ENCODE measurements around the gene RAB3GAP1. TPM values are rescaled to one million over a fixed set of nuclear protein-coding genes. Genes with fewer than 3 reads are reported as not detected.
"Not testable (repeated sequence)": the region's sequence is repeated elsewhere in the genome, so short reads cannot be mapped to it uniquely, and the experiment has no call there.

The RAB3GAP1 gene
- total RNA-seq, 1 donor from 2014 or later = 53.0 TPM

DNA sequence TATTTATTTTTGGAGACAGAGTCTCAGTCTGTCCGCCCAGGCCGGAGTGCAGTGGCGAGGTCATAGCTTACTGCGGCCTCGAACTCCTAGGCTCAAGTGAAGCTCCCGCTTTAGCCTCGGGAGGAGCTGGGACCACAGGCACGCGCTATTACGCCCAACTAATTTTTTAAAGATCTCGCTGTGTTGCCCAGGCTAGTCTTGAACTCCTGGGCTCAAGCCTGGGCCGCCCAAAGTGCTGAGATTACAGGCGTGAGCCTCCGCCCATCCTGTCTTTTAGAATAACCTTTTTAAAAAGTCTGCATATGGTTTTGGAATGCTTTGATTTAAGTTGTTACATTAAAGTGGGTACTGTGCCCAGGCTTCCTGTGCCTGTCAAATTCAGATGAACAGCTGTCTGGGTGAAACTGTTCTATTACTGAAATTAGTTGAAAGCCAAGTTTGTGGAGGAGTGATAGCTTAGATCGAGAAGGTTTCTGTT, 944 bp downstream of the RAB3GAP1 start:
- no peak for DNase-seq (ENCODE audit: low read depth, low spot score)

DNA sequence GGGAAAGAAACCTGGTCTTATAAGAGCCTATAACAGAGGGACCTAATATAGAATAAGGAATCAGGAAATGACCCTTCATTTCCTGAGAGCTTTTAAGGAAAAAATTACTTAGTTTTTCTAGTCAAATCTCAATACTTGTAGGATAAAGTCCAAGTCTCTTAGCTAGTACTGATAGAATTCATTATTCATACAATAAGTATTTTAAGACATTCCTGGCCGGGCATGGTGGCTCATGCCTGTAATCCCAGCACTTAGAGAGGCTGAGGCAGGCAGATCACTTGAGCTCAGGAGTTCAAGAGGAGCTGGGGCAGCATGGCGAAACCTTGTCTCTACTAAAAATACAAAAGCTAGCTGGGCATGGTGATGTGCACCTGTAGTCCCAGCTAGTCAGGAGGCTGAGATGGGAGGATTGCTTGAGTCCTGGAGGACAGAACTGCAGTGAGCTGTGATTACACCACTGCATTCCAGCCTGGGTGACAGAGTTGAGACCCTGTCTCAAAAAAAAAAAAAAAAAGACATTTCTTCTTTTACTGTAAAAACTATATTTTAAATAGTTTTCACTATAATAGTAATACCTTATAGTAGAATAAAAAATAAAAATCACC, 3.2 kb downstream of the RAB3GAP1 start:
- peak; percentile 32 for DNase-seq (ENCODE audit: low read depth, low spot score)

DNA sequence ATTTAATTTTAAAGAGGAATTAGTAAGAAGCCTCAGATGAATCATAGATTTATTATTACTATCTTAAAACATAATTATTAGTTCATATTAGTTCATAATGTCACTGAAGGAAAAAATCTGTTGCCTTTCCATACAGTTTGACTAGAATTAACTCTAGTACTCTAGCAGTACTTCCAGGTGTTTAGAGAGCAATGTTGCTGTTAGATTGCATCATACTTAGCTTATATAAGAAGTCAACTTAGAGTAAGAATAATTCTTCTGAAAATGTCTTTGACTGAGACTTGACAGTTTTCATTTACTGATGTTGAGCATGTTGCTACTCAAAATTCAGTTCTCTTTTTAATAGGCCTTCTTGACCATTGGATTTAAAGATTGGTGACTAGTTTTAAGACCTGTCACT, 4.7 kb downstream of the RAB3GAP1 start:
- DNase-seq (ENCODE audit: low read depth, low spot score) = no peak

DNA sequence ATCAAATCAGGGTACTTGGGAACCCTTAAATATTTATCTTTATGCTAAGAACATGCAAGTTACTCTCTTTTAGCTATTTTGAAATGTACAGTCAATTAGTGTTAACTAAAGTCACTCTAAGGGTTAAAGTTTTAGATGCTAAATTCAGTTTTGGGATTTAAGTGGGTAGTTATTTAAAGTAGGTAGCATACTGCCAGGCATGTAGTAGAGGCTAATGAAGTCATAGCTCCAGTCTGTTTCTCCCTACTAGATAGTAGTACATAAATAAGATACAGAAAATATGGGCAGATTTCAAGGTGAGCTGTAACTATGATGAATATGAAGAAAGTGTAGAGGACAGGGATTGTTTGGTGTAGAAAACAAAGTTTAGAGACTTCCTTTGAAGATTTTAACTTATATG, 7.5 kb downstream of the RAB3GAP1 start:
- no peak for DNase-seq (ENCODE audit: low read depth, low spot score)

DNA sequence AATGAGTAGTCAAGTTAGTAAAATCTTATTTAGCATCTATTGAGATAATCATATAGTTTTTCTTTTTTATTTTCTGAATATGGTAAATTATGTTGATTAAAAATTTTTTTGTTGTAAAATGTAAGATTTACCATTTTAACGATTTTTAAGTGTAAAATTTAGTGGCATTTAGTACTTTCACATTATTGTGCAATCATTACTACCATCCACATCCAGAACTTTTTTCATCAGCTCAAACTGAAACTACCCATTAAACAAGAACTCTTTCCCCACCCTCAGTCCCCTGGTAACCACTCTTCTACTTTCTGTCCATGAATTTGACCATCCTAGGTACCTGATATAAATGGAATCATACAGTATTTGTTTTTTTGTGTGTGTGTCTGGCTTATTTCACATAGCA, 11.1 kb downstream of the RAB3GAP1 start:
- no peak for DNase-seq (ENCODE audit: low read depth, low spot score)

DNA sequence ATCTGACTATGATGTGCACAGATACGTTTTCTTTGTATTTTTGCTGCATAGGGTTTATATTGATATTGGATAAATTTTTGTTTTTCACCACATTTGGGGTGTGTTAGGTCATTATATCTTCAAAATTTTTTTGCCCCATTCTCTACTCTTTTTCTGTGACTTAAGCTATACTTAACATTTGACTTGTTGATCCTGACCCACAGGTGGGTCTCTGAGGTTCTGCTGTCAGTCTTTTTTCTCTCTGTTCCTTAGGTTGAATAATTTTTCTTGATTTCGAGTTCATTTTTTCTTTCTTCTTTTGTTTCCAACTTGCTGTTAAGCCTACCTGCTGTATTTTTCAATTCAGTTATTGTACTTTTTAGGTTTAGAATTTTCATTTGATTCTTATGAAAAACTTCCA, 12.1 kb downstream of the RAB3GAP1 start:
- DNase-seq (ENCODE audit: low read depth, low spot score) = no peak

DNA sequence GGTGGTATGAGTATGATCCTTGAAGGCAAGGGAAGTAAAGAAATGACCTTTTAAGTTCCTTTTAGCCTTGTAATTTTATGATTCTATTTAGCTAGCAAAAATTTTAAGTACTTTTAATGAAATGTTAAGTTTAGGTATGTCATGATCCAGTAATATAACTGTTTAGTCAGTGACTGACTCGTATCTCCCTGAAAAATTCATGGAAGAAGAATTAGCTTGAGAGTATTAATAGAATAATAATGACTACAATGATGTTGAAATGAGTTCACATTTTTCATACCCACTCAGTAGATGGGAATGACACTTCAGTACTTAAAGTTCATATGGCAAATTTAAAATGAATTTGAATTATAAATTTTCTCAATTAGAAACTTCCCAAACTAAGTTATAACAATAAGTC, 14.6 kb downstream of the RAB3GAP1 start:
- DNase-seq (ENCODE audit: low read depth, low spot score) = no peak

DNA sequence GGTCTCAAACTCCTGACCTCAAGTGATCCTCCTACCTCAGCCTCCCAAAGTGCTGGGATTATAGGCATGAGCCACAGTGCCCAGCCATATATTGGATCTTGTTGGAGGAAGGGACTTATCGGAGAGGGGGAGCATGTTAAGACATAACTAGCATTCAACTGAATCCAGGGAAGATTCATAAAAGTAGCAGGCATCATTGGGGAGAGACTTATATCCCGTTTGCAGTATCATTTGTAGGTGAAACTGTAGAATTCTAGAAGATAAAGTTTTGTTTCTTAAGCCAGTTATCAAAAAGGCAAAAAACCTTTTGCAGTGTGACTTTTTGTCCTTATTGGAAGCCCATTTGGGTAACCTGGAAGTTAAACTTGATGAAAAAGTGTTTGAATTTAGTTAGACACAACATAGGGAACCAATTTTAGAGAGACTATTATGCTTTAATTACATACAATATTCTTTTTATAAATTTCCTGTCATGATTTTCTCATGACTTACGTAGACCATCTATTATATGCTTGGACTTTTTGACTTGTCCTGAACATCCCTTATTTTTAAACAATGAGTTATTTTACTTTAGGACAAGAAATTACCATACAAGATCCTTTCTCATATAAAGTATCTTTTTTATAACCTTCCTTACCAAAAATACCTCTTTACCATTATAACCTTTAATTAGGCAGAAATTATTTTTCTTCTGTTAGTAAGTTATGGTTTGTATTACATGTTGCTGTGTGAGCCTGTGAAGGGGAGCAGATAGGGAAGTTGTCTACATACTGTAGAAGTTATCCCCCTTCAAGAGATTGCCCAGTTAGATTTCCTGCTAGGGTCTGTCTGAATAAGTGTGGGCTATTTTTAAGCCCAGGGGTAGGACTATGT, 20.3 kb downstream of the RAB3GAP1 start:
- no peak for DNase-seq (ENCODE audit: low read depth, low spot score)

DNA sequence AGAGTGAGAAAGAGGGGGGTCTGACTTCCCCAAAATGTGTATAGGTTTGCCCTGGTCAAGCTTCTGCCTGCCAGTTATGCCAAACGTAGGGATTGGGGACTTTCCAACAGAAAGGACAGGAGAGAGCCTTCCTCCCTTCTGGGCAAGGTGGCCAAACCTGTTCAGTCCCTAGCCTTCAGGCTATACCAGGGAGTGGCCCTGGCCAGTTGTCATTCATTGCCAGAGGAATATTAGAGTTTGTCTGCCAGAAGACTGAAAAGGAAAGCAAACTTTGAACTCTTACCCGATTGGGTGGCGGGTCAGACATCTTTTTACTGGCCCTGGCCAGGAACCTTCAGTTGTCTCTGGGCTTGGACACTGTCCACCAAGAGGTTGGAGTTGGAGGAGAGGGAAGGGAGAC, 22.1 kb downstream of the RAB3GAP1 start:
- DNase-seq (ENCODE audit: low read depth, low spot score) = no peak

DNA sequence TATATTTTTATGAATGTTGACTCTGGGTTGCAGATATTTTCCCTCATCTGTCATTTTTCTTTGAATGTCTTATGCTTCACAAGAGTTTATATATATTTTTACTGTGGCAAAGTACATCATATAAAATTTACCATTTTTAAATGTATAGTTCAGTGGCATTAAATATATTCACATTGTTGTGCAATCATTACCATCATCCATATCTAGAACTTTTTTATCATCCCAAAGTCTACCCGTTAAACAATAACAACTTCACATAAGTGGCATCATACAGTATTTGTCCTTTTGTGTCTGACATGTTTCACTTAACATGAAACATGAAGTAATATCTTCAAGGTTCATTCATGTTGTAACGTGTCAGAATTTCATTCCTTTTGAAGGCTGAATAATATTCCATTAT, 24.5 kb downstream of the RAB3GAP1 start:
- DNase-seq (ENCODE audit: low read depth, low spot score) = no peak

DNA sequence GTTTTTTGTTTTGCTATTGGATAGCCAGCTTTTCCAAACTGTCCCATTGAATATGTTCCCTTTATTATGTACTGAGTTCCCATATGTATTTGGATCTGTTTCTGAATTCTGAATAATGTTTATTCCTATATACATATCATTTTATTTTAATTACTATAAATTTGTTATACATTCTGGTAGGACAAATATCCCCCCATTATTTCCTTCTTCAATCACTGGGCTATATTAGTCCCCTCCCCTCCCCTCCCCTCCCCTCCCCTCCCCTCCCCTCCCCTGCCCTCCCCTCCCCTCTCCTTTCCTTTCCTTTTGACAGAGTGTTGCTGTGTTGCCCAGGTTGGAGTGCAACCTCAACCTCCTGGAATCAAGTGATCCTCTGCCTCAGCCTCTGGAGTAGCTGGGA, 26.3 kb downstream of the RAB3GAP1 start:
- DNase-seq (ENCODE audit: low read depth, low spot score) = no peak

DNA sequence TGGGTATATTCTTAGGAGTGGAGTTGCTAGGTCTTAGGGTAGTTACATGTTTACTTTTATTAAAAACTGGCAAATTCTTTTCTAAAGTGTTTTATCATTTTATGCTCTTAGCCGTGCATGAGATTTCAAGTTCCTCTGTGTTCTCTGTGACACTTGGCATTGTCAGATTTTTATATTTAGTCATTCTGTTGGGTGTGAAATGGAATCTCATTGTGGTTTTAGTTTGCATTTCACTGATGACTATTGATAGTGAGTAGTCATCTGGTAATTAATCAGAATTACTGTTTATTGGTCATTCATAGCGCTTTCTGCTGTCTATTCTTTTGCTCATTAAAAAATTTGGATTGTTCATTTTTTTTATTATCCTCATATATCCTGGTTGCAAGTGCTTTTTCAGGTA, 34.1 kb downstream of the RAB3GAP1 start:
- no peak for DNase-seq (ENCODE audit: low read depth, low spot score)

DNA sequence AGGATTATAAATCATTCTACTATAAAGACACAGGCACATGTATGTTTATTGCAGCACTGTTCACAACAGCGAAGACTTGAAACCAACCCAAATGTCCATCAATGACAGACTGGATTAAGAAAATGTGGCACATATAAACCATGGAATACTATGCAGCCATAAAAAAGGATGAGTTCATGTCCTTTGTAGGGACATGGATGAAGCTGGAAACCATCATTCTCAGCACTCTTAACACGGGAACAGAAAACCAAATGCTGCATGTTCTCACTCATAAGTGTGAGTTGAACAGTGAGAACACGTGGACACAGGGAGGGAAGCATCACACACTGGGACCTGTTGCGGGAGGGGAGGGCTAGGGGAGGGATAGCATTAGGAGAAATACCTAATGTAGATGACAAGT, 37.5 kb downstream of the RAB3GAP1 start:
- DNase-seq (ENCODE audit: low read depth, low spot score) = not testable (repeated sequence)

DNA sequence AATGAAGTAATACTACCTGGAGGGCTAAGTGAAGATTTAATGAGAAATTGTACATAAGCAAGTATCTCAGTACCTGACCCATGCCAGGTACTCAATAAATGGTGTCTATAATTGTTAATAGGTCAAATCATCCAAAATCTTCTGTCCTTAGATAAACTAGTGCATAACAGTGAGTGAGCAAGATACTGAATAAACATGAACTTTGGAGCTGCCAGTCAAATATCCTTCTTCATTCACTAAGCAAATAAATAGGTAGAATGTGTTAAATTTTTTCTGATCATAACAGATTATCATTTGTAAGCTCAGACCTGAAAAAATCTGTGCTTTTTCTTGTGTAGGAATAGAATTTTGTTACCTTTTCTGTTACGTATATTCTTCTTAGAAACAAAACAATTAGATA, 39.6 kb downstream of the RAB3GAP1 start:
- no peak for DNase-seq (ENCODE audit: low read depth, low spot score)

DNA sequence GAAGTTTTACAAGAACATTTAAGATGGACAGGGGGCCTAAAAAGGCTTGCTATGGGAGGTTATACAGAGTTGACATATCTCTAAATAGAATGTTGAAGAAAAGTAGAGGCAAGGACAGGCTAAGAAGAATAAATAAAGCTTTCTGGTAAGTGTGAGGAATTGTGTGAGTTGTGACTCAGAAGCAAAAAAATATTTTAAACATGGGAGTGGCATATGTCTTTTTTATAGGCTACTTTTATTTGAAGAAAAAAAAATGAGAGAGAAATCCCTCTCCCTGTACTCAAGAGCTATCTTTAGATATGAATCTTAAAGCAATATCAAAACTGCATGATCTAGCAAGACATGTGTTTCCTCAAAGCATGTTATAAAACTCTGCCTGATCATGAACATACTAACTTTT, 41.1 kb downstream of the RAB3GAP1 start:
- DNase-seq (ENCODE audit: low read depth, low spot score) = no peak

DNA sequence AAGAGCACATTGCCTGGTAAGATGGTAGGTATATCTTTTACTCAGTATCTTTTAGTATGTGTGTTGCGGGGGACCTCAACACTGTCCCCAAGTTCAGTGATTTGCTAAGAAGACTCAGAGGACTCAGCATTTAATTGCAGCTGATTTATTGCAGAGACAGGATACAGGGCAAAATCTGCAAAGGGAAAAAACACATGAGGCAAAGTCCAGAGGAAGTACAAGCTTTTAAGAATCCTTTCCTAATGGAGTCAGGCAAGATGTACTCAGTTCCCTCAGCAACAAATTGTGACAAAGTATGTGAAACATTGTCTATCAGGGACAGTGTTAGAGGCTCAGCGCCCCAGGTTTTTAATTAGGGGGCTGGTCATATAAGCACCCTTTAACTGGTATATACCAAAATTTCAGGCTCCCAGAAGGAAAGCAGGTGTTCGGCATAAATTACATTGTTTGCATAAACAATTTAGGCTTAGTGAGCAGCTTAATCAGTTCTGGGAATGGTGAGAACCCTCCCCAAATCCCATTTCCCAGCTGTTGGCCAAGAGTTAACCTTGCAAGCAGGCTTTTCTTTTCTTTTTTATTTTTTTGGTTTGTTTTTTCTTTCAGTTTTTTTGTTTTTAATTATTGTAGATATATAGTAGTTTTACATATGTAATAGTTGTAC, 41.7 kb downstream of the RAB3GAP1 start:
- DNase-seq (ENCODE audit: low read depth, low spot score) = no peak

DNA sequence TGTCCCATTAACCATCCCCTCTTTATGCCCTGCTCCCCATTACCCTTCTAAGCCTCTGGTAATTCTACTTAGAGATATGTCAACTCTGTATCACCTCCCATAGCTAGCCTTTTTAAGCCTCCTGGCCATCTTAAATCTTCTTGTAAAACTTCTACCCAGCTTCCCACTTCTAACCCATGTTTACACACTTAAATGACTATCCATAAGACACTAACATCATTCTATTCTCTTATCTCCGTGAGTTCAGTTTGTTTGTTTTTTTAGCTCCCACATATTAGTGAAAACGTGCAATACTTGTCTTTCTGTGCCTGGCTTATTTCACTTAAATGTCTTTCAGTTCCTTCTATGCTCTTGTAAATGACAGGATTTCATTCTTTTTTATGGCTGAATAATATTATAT, 42.4 kb downstream of the RAB3GAP1 start:
- no peak for DNase-seq (ENCODE audit: low read depth, low spot score)

DNA sequence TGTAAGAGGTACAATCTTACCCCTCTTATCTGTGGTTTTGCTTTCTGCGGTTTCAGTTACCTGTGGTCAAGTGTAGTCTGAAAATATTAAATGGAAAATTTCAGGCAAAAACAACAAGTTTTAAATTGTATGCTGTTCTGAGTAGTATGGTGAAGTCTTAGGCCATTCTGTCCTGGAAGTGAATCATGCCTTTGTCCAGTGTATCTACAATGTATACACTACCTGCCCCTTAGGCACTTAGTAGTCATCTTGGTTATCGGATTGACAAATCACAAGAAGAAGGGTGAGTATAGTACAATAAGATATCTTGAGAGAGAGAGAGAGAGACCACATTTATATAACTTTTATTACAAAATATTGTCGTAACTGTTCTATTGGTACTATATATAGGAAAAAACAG, 43.5 kb downstream of the RAB3GAP1 start:
- DNase-seq (ENCODE audit: low read depth, low spot score) = no peak

DNA sequence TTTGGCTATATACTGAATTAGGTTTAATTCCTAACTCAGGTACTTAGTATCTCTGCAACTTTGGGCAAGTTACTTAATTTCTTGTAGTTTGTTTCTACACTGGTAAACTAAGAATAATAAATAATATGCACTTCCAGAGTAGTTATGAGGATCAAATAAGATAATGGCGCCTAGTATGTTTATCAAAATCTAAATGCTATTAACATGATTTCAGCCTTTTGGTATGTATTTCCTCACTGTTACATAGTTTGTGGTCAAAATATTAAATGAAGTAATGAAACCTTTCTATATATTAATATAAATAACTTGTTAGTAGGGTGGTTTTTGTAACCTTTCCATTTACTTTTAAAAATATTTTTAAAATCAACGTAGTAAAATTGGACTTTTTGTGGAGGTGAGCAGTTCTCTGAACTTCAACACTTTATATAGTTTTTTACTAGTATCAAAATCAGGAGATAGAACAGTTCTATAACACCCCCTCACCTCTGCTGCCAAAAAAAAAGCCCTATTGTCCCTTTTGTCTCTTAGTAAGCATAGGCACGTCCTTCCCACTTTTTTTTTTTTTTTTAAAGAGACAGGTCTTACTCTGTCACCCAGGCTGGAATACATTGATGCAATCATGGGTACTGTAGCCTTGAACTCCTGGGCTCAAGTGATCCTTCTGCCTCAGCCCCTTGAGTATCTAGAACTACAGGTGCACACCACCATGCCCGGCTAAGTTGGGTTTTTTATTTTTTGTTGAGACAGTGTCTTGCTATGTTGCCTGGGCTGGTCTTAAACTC, 44.8 kb downstream of the RAB3GAP1 start:
- no peak for DNase-seq (ENCODE audit: low read depth, low spot score)

DNA sequence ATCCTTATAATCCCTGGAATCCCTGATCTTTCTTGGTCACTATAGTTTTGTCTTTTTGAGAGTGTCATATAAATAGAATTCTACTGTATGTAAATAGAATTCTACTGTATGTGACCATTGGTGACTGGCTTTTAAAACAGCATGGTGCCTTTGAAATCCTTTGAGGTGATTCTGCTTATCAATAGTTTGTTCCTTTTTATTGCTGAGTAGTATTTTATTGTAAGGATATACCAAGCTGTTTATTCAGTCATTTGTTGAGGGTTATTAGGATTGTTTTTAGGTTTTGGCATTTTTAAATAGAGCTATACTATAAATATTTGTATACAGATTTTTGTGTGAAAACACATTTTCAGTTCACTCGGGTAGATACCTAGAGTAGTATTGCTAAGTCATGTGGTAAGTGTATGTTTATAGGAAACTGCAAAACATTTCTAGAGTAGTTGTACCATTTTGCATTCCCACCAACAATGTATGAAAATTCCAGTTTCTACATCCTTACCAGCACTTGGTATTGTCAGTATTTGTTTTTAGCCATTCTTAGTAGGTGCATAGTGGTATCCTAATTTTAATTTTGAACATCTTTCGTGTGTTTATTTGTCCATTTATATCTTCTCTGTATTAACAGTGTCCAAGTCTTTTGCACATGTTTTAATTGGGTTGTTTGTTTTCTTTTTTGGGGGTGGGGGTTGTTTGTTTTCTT, 45.6 kb downstream of the RAB3GAP1 start:
- DNase-seq (ENCODE audit: low read depth, low spot score) = no peak
